22Rv1 (cell line): Measurements from ENCODE around the gene GOLM1.

Experiments
- CTCF ChIP-seq: fragments of 450-650 bp; IDR thresholded peaks from 2 replicates; pipeline ENCODE4 v1.5.1; 2017; ENCODE audit warnings: mild to moderate bottlenecking
- ZFX ChIP-seq: fragments of 450-650 bp; IDR thresholded peaks from 2 replicates; pipeline ENCODE4 v1.6.1; 2017; ENCODE audit warnings: antibody characterized with exemption, borderline replicate concordance

GRCh38 chr9:86082870-86083269, 16.5 kb downstream of the GOLM1 start:
- TF ChIP-seq CTCF, result no peak
- no peak for TF ChIP-seq ZFX
